Measurements from ENCODE around the gene MCF2L2.

DNA sequence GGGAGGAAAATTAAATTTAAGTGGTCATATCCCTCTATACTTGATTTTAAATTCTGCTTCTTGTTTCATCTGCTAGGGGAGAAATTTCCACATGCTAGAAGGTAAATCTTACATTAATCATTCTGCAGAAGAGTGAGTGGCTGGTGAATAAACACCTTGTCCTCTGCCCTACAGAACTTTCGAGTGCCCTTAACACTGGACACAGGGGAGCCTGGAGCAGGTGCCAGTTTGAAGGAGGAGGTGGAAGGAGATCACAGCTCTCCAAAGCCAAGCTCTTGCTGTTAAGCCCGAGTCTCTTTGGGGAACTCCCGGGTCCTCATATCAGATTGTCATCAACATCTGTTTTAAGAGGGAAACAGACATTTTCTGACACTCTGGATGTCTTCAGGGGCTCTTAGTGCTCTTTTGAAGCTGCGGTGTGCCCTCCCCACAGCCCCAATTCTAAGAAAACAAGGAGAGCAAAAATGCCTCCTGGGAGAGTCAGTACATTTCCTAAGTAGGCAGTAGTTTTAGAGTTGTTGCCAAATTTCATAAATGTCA is 297.2 kb downstream of the MCF2L2 start:
- TF ChIP-seq CTCF (IDR thresholded peaks at IDR 0.05): no peak
- TF ChIP-seq POLR2A (IDR thresholded peaks at IDR 0.05): no peak

All from uterus (tissue), 2 donors.